Measurements from ENCODE around the gene UMODL1. TPM values are rescaled to one million over a fixed set of nuclear protein-coding genes. Genes with fewer than 3 reads are reported as not detected.
"Not testable (repeated sequence)": the region's sequence is repeated elsewhere in the genome, so short reads cannot be mapped to it uniquely, and the experiment has no call there.

UMODL1 gene
- total RNA-seq, 2 experiments from 2014 or later, result not detected

DNA sequence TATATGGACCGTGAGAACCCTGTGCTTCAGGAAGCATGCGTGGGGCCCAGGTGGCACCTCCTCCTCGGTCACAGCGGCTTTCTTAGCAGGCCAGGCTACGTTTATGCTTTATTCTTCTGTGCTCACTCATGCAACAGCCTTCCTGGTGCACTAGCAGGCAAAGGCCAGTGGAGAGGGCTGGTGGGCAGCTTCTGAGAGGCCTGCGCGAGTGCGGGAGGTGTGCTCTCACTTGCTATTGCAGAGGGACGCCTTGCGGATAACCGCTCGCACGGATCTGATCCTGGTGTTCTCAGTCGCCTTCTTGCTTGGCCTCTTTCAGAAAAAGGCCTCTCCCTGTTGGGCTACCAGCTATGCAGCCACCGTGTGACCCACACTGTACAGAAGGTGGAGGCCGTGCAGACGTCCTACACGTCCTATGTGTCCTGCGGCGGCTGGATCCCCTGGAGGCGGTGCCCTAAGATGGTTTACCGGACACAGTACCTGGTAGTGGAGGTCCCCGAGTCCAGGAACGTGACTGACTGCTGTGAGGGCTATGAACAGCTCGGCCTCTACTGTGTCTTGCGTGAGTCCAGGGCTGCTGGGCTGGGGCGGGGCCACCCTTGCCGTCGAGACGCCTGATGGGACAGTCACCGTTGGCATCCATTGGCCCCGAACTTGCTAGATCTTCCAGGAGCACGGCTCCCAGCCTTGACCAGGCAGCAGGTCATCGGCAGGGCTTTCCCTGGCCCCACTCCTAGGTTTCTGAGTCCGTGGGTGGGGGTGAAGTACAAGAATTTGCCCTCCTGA, 4.8 kb downstream of the UMODL1 start:
- no peak for ATAC-seq
- ChIA-PET CTCF (interaction anchor here (1.2 to 3.7 kb wide), 2 partner anchors 32 to 259 kb away, joined by 3 to 11 read pairs; no protein-coding TSS in a partner anchor), POLR2A (interaction anchor here (0.6 kb wide), 1 partner anchor 219 kb away, joined by 7 read pairs; no protein-coding TSS in a partner anchor)
- no peaks in the 10 kb centered on the region for H3K27me3 Mint-ChIP-seq
- intact Hi-C loops (cut with DNase I, micrococcal nuclease), result loop anchor here in 1 of 2 experiments (5.0 kb wide), 1 partner anchor 861 kb away; no protein-coding TSS in a partner anchor
- H3K9me3 Mint-ChIP-seq (ENCODE audit: low read depth), result no peaks in the 10 kb centered on the region
- H3K4me3 Mint-ChIP-seq, result no peak overlapping the region
- no peaks in the 10 kb centered on the region for H3K4me1 Mint-ChIP-seq
- H3K36me3 Mint-ChIP-seq (ENCODE audit: low read depth), result no peaks in the 10 kb centered on the region
- no peak for DNase-seq
- no peak overlapping the region for H3K27ac Mint-ChIP-seq

DNA sequence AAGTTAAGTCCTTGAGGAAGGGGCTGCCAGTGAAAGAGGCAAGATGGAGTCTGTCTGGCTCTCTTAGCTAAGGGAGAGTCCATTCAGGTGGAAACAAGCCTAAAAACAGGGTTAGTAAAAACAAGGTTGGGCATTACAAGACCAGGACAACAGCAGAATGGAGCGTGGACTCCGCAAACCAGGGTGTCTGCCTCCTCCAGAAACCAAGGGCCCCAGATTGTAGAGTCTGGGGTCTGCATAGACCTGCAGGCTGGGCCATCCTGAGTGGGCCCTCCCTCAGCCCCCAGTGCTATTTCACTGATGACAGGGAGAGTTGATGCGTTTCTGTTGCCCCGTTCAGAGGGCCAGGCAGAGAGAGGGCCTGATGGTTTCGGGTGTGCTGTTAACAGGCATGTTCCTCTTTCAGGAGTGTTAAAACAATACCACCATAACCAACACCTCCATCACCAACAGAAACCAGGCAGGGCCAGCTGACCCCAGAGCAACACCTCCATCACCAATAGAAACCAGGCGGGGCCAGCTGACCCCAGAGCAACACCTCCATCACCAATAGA, 6.6 kb downstream of the UMODL1 start:
- POLR2A ChIA-PET; H3K4me3 Mint-ChIP-seq; H3K4me1 Mint-ChIP-seq; CTCF ChIA-PET; ATAC-seq; H3K27ac Mint-ChIP-seq; H3K9me3 Mint-ChIP-seq (ENCODE audit: low read depth); DNase-seq; H3K36me3 Mint-ChIP-seq (ENCODE audit: low read depth); H3K27me3 Mint-ChIP-seq: not testable (repeated sequence)
- intact Hi-C loops (cut with DNase I, micrococcal nuclease), result loop anchor here in 1 of 2 experiments (5.0 kb wide), 1 partner anchor 860 kb away; no protein-coding TSS in a partner anchor

DNA sequence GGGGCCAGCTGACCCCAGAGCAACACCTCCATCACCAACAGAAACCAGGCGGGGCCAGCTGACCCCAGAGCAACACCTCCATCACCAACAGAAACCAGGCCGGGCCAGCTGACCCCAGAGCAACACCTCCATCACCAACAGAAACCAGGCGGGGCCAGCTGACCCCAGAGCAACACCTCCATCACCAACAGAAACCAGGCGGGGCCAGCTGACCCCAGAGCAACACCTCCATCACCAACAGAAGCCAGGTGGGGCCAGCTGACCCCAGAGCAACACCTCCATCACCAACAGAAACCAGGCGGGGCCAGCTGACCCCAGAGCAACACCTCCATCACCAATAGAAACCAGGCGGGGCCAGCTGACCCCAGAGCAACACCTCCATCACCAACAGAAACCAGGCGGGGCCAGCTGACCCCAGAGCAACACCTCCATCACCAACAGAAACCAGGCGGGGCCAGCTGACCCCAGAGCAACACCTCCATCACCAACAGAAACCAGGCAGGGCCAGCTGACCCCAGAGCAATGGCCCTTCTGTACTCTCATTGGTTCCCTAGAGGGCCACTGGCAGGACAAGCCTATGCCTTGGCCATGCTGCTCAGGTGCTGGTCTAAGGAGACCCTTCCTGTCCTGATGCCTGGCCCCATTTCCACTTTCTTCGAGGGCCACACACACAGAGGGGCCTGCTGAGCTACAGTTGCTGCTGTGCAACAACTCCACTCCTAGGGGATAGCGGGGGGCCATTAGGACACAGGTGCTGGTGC, 7.3 kb downstream of the UMODL1 start:
- H3K9me3 Mint-ChIP-seq (ENCODE audit: low read depth); H3K36me3 Mint-ChIP-seq (ENCODE audit: low read depth); POLR2A ChIA-PET; H3K27me3 Mint-ChIP-seq; ATAC-seq; CTCF ChIA-PET; DNase-seq; H3K27ac Mint-ChIP-seq; H3K4me1 Mint-ChIP-seq; H3K4me3 Mint-ChIP-seq: not testable (repeated sequence)
- intact Hi-C loops (cut with DNase I, micrococcal nuclease), result loop anchor here in 1 of 2 experiments (5.0 kb wide), 1 partner anchor 859 kb away; no protein-coding TSS in a partner anchor

DNA sequence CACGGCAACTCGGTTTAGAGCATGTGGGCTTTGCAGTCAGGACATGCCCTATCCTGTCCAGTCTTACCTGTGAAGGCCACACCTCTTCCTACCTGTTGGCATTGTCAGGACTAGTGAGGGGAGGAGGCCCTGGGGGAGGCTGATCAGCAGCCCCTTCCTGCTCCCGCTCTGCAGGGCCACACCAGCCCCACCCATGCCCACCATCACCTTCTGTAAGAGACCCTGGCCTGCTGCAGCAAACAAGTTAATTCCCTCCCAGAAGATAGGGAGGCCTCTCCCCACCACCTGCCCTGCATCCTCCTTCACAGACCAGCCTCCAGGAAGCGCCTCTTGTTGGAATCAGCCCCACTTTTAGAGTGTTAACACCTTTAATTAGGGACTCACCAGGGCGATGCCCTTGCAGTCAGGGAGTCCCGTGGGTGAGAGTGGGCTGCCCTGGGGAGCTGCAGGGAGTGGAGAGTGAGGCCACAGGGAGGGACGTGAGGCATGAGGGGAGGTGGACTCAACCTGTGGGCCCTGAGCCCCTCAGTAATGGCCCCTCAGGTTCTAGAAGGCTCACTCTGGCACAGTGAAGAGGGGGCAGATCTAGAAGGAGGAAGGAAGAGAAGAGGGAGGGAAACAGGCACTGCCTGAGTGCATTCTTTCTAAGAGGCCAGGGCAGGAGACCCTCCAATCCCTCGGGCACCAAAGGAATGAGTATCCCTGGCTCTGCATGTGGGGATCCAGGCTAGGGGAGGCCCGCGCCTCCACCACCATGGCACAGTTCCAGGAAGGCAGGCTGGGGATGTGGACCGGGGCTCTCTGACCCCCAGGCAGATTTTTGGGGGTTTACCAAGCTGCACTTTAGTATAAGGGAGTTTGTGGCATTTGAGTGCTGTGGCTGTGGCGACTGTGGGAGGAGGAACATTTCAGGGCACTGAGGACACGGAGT, 8.2 kb downstream of the UMODL1 start:
- POLR2A ChIA-PET, result no interaction called here
- no peak for DNase-seq
- Mint-ChIP-seq H3K36me3 (ENCODE audit: low read depth) (no peaks in the 10 kb centered on the region), H3K9me3 (ENCODE audit: low read depth) (no peaks in the 10 kb centered on the region), H3K4me1 (no peaks in the 10 kb centered on the region), H3K4me3 (no peak overlapping the region), H3K27ac (no peak overlapping the region), H3K27me3 (no peaks in the 10 kb centered on the region)
- CTCF ChIA-PET, result no interaction called here
- intact Hi-C loops (cut with DNase I, micrococcal nuclease), result loop anchor here in 1 of 2 experiments (5.0 kb wide), 1 partner anchor 858 kb away; no protein-coding TSS in a partner anchor
- no peak for ATAC-seq

DNA sequence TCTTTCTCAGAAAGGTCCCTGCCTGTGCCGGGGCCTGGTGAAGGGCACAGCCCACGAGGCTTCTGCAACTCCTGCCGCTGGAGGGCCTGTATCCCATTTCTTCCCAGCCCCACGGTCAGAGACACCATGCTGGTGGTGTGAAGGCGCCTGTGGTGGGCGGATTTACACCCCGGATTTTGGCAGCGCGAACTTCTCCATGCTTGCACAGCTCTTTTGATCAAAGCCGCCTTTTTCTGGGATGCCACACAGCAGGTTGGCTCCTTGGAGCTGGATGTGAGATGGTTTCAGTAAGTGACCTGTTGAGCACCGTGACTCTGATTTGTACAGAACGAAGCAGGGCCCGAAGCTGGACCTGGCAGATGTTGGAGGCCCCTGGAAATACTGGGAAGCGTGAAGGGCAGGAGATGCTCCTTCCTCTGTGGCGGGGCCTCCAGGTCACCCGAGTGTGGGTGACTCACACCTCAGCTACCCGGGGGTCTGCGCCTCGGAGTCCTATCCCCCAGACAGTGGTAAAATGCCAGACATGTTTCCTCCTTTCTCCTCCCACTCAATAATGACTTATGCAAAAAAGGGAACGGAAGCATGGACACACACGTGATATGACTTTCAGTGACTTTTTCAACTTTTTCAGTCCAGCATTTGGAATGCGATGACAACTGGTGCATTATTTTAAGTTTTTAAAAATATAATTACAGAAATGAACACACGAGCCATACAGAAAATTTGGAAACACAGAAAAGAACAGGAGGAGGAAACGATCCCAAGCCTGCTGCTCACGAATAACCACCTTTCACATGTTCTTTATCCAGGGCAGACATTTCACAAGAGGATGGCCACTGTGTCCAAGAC, 9.0 kb downstream of the UMODL1 start:
- ChIA-PET CTCF (no interaction called here), POLR2A (interaction anchor here (0.5 kb wide), 1 partner anchor 70 kb away, joined by 3 read pairs; no protein-coding TSS in a partner anchor)
- Mint-ChIP-seq H3K27me3 (no peaks in the 10 kb centered on the region), H3K27ac (no peak overlapping the region), H3K36me3 (ENCODE audit: low read depth) (no peaks in the 10 kb centered on the region), H3K4me3 (no peak overlapping the region), H3K9me3 (ENCODE audit: low read depth) (no peaks in the 10 kb centered on the region), H3K4me1 (no peaks in the 10 kb centered on the region)
- no peak for DNase-seq
- no peak for ATAC-seq
- intact Hi-C loops (cut with DNase I, micrococcal nuclease), result loop anchor here in 1 of 2 experiments (5.0 kb wide), 1 partner anchor 857 kb away; no protein-coding TSS in a partner anchor

DNA sequence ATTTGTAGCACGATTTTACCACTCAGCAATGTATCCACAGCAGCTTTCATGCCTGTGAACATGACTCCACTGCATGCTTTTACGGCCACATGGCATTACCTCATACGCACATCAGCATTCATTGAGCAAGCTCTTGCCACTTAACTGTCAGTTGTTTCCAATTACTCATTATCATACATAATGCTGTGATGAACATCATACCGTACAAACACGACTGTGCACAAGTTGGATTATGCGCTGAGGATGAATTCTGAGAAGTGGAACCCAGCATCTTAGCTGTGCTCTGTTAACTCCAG, 9.6 kb downstream of the UMODL1 start:
- intact Hi-C loops (cut with DNase I, micrococcal nuclease), result no loop called here
- H3K4me3 Mint-ChIP-seq, result no peak overlapping the region
- no peaks in the 10 kb centered on the region for H3K4me1 Mint-ChIP-seq

DNA sequence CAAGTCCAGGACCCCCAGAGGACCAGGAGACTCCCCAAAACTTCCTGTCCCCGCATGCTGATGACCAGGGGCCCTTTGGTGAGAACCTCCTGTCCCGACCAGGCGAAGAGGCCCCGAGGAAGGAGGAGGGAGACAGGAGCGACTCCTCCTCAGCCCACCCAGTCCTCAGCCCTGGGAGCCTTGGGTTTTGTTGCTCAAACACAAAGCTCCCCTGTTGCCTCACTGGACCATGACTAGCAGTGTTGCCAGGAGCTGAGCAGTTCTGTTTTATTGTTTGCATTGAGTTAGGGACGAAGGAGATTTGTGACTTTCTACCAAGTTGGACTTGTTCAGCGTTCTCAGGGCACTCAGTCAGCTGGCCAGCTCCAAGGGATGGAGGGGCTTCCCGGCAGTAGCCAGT, 10.0 kb downstream of the UMODL1 start:
- POLR2A ChIA-PET, result no interaction called here
- Mint-ChIP-seq H3K27ac (no peak overlapping the region), H3K4me3 (no peak overlapping the region), H3K27me3 (no peaks in the 10 kb centered on the region), H3K4me1 (no peaks in the 10 kb centered on the region), H3K9me3 (ENCODE audit: low read depth) (no peaks in the 10 kb centered on the region), H3K36me3 (ENCODE audit: low read depth) (no peaks in the 10 kb centered on the region)
- DNase-seq (no peak), ATAC-seq (no peak)
- intact Hi-C loops (cut with DNase I, micrococcal nuclease), result no loop called here
- CTCF ChIA-PET, result interaction anchor here (0.7 kb wide), 1 partner anchor 17 kb away, joined by 3 read pairs; no protein-coding TSS in a partner anchor

More for the DNA sequence above, 9.6 kb downstream of the UMODL1 start:
- H3K9me3 Mint-ChIP-seq (ENCODE audit: low read depth), result no peaks in the 10 kb centered on the region
- POLR2A ChIA-PET, result interaction anchor here (0.5 kb wide), 1 partner anchor 71 kb away, joined by 3 read pairs; no protein-coding TSS in a partner anchor
- ATAC-seq, result peak; percentile 30
- CTCF ChIA-PET, result no interaction called here
- no peaks in the 10 kb centered on the region for H3K27me3 Mint-ChIP-seq
- H3K27ac Mint-ChIP-seq, result no peak overlapping the region
- no peak for DNase-seq
- H3K36me3 Mint-ChIP-seq (ENCODE audit: low read depth), result no peaks in the 10 kb centered on the region

DNA sequence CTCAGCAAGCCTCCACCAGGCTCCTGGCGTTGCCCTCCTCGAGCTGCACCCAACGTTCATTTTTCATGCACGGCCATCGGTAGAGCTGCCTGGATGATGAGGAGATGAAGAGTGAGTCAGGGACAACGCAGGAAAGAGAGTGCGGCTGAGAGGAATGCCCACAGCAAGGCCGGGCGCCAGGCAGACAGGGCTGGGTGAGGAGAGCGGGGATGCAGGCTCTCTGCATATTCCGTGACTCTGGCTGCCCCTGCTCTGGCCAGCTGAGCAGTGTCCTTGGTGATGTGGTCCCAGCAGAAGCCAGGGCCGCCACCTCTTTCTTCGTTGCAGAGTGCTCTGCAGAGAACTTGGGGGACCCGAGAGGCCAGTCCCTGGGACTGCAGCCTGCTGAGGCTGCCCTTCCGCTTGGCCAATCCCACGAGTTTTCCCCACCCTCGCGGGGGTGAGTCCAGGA, 10.8 kb downstream of the UMODL1 start:
- DNase-seq (no peak), ATAC-seq (no peak)
- intact Hi-C loops (cut with DNase I, micrococcal nuclease), result no loop called here
- H3K9me3 Mint-ChIP-seq (ENCODE audit: low read depth), result no peaks in the 10 kb centered on the region
- H3K4me1 Mint-ChIP-seq, result no peaks in the 10 kb centered on the region
- ChIA-PET CTCF (interaction anchor here (1.1 kb wide), 1 partner anchor 36 kb away, joined by 3 read pairs; no protein-coding TSS in a partner anchor), POLR2A (no interaction called here)
- H3K27me3 Mint-ChIP-seq, result no peaks in the 10 kb centered on the region
- no peak overlapping the region for H3K27ac Mint-ChIP-seq
- no peaks in the 10 kb centered on the region for H3K36me3 Mint-ChIP-seq (ENCODE audit: low read depth)
- no peak overlapping the region for H3K4me3 Mint-ChIP-seq

DNA sequence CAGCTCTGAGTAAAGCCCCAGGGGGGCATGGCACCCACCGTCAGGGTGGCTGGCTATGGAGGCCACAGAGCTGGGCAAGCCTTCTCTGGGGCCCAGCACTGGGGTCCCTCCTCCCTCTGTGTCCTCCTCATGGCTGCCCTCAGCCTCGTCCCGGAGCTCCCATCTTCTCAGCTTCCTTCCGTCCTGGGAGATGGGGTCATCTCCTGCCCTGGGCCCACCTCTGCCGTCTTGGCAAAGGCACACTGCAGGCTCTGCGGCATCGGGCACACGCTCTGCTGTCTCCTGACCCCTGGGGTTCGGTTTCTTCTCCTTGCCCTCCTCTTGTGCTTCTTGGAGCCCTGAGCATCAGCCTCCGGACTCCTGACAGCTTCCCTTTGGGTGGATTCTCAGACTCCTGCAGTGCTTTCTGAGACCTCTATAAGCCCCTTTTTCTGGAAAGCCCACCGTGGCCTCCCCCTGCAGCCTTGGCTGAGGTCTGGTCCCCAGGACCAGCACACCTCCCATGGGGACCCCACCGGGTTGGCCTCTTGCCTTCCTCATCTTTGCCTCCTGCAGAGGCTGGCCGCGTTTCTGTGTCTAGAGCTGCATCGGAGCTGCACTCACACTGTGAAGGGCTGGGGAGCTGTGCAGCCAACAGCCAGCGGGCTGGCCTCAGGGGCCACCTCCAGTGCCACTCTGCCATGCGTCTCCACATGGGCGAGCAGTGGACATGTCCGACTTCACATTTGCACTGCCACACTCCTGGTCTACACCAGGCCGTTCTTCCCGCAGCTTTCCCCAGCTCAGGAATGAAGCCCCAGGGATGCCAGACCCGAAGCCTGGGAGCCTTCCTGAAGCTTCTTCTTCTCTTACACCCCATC, 11.6 kb downstream of the UMODL1 start:
- Mint-ChIP-seq H3K4me3 (no peak overlapping the region), H3K9me3 (ENCODE audit: low read depth) (no peaks in the 10 kb centered on the region), H3K27ac (no peak overlapping the region), H3K36me3 (ENCODE audit: low read depth) (no peaks in the 10 kb centered on the region), H3K27me3 (no peaks in the 10 kb centered on the region), H3K4me1 (no peaks in the 10 kb centered on the region)
- POLR2A ChIA-PET, result no interaction called here
- DNase-seq (no peak), ATAC-seq (no peak)
- intact Hi-C loops (cut with DNase I, micrococcal nuclease), result no loop called here
- CTCF ChIA-PET, result interaction anchor here (0.6 to 1.1 kb wide), 2 partner anchors 35 to 220 kb away, joined by 3 read pairs; no protein-coding TSS in a partner anchor

DNA sequence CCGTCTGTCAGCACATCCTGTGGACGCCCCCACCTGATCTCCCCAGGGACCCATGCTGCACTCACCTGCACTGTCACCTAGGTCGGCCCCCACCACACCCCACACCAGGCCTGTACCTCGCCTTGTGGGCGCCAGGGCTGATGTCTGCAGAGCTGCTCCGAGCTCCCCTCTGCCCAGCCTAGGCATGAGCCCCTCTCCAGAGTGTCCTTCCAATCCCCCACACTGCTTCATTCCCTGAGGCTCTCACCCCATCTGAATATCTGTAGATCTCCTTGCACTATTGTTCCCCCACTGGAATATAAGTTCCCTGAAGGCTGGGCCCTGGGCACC, 12.2 kb downstream of the UMODL1 start:
- no peak overlapping the region for H3K27ac Mint-ChIP-seq
- no peak for DNase-seq
- no peak overlapping the region for H3K4me3 Mint-ChIP-seq
- H3K9me3 Mint-ChIP-seq (ENCODE audit: low read depth), result no peaks in the 10 kb centered on the region
- H3K36me3 Mint-ChIP-seq (ENCODE audit: low read depth), result no peaks in the 10 kb centered on the region
- intact Hi-C loops (cut with DNase I, micrococcal nuclease), result no loop called here
- POLR2A ChIA-PET, result no interaction called here
- ATAC-seq, result no peak
- no peaks in the 10 kb centered on the region for H3K4me1 Mint-ChIP-seq
- no peaks in the 10 kb centered on the region for H3K27me3 Mint-ChIP-seq
- CTCF ChIA-PET, result interaction anchor here (0.6 kb wide), 1 partner anchor 220 kb away, joined by 3 read pairs; no protein-coding TSS in a partner anchor
